ENCODE results near the gene CA11.
A peak's percentile ranks its signal among the peaks of the same experiment; 100 is the strongest.

CA11 gene

DNA sequence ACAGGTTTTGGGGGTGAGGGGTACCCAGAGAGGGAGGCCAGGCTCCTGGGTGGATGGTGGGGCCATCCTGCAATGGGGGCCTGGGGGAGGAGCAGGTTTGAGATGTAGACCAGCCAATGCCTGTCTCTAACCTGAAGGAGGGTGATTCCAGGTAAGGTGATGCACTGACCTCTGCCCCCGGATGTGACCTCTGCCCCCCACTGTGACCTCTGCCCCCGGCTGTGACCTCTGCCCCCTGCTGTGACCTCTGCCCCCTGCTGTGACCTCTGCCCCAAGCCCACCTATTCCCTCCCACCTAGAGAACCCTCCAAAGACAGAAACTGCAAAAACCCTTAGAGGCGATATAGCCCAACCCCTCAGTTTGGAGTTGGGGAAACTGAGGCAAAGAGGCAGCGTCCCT lies 49.8 kb downstream of the CA11 start:
- Histone ChIP-seq H3K27ac (ENCODE audit: poor library complexity, severe bottlenecking) (no peak overlapping the region), H3K36me3 (ENCODE audit: low read depth) (no peaks in the 10 kb centered on the region), H3K4me1 (ENCODE audit: insufficient read depth, poor library complexity, severe bottlenecking) (no peaks in the 10 kb centered on the region), H3K9me3 (ENCODE audit: severe bottlenecking) (no peaks in the 10 kb centered on the region), H3K4me3 (ENCODE audit: severe bottlenecking) (no peak overlapping the region), H3K27me3 (ENCODE audit: insufficient read depth, poor library complexity, severe bottlenecking) (no peaks in the 10 kb centered on the region)
- no peak for DNase-seq (ENCODE audit: low spot score)
- TF ChIP-seq CTCF (IDR thresholded peaks at IDR 0.05; ENCODE audit: poor library complexity, severe bottlenecking): no peak
- ATAC-seq (ENCODE audit: low read depth): no peak

DNA sequence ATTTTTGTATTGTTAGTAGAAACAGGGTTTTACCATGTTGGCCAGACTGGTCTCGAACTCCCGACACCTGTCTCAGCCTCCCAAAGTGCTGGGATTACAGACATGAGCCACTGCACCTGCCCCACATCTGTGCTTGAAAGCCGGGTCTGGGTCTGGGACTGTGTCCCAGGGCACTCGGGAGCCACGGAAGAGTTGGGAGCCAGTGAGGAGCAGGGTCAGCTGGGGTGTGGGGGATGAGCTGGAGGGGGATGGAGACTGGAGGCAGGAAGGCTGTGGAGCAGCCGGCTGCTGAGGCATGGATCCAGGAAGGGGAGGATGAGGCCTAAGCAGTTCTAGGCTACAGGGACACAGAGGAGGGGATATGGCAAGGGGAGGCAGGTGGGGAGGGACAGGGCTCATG lies 50.2 kb downstream of the CA11 start:
- no peak for ATAC-seq (ENCODE audit: low read depth)
- H3K4me3 ChIP-seq (ENCODE audit: severe bottlenecking): no peak overlapping the region
- no peaks in the 10 kb centered on the region for H3K27me3 ChIP-seq (ENCODE audit: insufficient read depth, poor library complexity, severe bottlenecking)
- no peak for TF ChIP-seq CTCF (IDR thresholded peaks at IDR 0.05; ENCODE audit: poor library complexity, severe bottlenecking)
- DNase-seq (ENCODE audit: low spot score): no peak
- H3K36me3 ChIP-seq (ENCODE audit: low read depth): no peaks in the 10 kb centered on the region
- H3K4me1 ChIP-seq (ENCODE audit: insufficient read depth, poor library complexity, severe bottlenecking): no peaks in the 10 kb centered on the region
- H3K27ac ChIP-seq (ENCODE audit: poor library complexity, severe bottlenecking): no peak overlapping the region
- no peaks in the 10 kb centered on the region for H3K9me3 ChIP-seq (ENCODE audit: severe bottlenecking)

GRCh38 chr19:48595171-48595570 lies 50.8 kb downstream of the CA11 start:
- H3K4me1 ChIP-seq (ENCODE audit: insufficient read depth, poor library complexity, severe bottlenecking): no peaks in the 10 kb centered on the region
- H3K27me3 ChIP-seq (ENCODE audit: insufficient read depth, poor library complexity, severe bottlenecking): no peaks in the 10 kb centered on the region
- H3K4me3 ChIP-seq (ENCODE audit: severe bottlenecking): no peak overlapping the region
- no peak for DNase-seq (ENCODE audit: low spot score)
- H3K9me3 ChIP-seq (ENCODE audit: severe bottlenecking): no peaks in the 10 kb centered on the region
- ATAC-seq (ENCODE audit: low read depth): no peak
- no peak overlapping the region for H3K27ac ChIP-seq (ENCODE audit: poor library complexity, severe bottlenecking)
- no peak for TF ChIP-seq CTCF (IDR thresholded peaks at IDR 0.05; ENCODE audit: poor library complexity, severe bottlenecking)
- H3K36me3 ChIP-seq (ENCODE audit: low read depth): no peaks in the 10 kb centered on the region

GRCh38 chr19:48591021-48591420 lies 55.0 kb downstream of the CA11 start:
- Histone ChIP-seq H3K9me3 (ENCODE audit: severe bottlenecking) (no peaks in the 10 kb centered on the region), H3K36me3 (ENCODE audit: low read depth) (no peaks in the 10 kb centered on the region), H3K27ac (ENCODE audit: poor library complexity, severe bottlenecking) (no peak overlapping the region), H3K4me1 (ENCODE audit: insufficient read depth, poor library complexity, severe bottlenecking) (peaks cover 7% of the 10 kb centered on the region), H3K4me3 (ENCODE audit: severe bottlenecking) (no peak overlapping the region), H3K27me3 (ENCODE audit: insufficient read depth, poor library complexity, severe bottlenecking) (no peaks in the 10 kb centered on the region)
- ATAC-seq (ENCODE audit: low read depth) (peak; percentile 37; the same call in 2 of the 3 replicates), DNase-seq (ENCODE audit: low spot score) (no peak)
- TF ChIP-seq CTCF (IDR thresholded peaks at IDR 0.05; ENCODE audit: poor library complexity, severe bottlenecking): peak; percentile 14

- peak; percentile 97 for DNase-seq (ENCODE audit: low spot score)
- peak overlapping the region; percentile 27 for H3K27ac ChIP-seq (ENCODE audit: poor library complexity, severe bottlenecking)
- no peaks in the 10 kb centered on the region for H3K27me3 ChIP-seq (ENCODE audit: insufficient read depth, poor library complexity, severe bottlenecking)
Observed at GRCh38 chr19:48588670-48589401, 57.2 kb downstream of the CA11 start.

More at GRCh38 chr19:48588670-48589401, 57.2 kb downstream of the CA11 start:
- H3K9me3 ChIP-seq (ENCODE audit: severe bottlenecking): no peaks in the 10 kb centered on the region
- no peak overlapping the region for H3K4me3 ChIP-seq (ENCODE audit: severe bottlenecking)
- H3K36me3 ChIP-seq (ENCODE audit: low read depth): no peaks in the 10 kb centered on the region
- ATAC-seq (ENCODE audit: low read depth): peak; percentile 92
- peaks cover 9% of the 10 kb centered on the region for H3K4me1 ChIP-seq (ENCODE audit: insufficient read depth, poor library complexity, severe bottlenecking)
- peak; percentile 96 for TF ChIP-seq CTCF (IDR thresholded peaks at IDR 0.05; ENCODE audit: poor library complexity, severe bottlenecking)
